T1000 (cell line): ENCODE measurements around the gene INHBB.
A peak's percentile ranks its signal among the peaks of the same experiment; 100 is the strongest.

ENCODE experiments used
- DNase-seq: peaks from one replicate; lab custom pipeline; 2025; ENCODE audit warnings: mixed read lengths; lab: John Stamatoyannopoulos, UW

Gene INHBB

DNA sequence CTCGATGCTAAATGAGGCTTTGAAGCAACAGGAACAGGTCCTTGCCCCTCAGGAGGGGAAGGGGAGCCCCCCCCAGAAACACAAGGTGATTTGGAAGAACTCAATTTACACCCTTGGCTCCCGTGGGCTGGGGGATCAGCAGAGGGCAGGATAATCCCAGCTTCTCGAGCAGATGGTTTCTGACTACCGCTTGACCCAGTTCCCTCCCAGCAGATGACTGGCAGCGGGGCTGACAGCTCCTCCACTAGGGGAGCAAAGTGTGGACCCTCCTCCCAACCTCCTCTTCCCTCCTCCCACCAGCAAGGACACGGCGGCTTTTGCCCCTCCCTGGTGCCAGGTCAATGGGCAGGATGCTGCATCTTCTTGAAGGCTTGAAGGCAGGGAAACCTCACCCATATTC is 3.5 kb upstream of the INHBB start:
- DNase-seq, result no peak

DNA sequence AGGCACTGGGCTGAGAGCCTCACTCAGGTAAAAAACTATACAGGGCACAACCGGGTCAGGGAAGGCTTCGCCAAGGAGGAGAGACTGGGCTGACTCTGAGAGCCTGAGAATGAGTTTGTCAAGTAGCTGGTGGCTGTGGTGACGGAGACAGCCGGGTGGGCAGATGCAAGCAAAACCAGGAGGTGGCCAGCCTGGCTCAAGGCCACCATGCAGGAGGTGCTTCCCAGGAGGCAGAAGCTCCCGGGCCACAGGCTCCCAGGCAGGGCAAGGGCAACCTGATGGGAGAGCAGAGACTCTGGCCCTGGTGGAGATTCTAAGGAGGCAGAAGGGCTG is 2.9 kb upstream of the INHBB start:
- DNase-seq, result no peak

DNA sequence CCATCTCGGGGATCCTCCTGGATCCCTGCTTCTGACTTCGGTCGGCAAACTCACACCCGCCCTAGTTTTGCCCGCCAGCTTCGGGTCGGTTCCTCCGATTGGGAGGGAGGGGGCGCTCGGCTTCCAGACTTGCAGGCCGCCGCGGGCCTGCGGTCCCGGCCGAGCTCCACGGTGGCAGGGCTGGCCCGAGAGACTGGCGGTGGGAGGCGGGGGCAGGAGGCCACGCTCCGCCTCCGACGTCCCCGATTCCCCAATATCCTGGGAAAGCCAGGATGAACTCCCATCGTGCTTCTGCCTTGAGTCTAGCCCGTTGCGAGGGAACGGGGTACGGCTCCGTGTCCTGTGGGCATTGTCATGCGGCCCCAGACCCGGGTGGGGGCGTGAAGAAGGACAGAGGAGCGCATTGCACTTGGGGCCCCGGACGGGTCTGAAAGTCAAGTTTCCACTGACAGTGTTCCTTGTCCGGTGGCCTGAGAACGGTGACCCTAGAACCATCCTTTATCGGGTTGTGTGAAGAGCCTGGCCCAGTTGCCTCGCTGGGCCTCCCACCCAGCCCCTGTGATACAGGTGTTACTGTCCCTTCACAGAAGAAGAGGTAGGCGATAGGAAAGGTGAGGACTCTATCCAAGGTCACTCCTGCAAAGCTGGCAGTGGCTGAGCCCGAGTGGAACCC is 2.4 kb upstream of the INHBB start:
- peak; percentile 68 for DNase-seq

GRCh38 chr2:120344214-120344975 is 1.5 kb upstream of the INHBB start:
- DNase-seq, result no peak

DNA sequence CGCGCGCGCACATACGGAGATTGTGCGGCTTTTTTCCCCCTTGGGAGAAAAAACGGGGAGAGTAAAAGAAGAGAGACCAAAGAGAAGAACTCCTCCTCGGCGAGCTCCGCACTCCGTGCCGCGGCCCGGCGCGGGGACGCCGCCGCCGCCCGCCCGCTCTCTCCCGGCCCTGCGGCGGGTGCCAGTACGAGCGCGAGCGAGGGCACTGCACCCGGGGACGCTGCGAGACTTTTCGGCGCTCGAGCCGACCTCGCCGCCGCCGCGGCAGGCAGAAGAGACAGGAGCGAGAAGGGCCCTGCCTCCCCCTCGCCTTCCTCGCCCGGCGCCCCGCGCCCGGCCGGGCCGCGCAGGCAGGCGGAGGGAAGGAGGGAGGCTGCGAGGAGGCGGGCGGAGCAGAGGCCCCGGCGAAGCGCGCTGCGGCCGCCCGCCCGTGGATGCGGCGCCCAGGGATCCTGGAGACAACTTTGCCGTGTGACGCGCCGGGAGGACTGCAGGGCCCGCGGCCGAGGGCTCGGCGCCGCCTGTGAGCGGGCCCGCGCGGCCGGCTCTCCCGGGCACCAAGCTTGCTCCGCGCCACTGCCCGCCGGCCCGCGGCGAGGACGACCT is 857 bp upstream of the INHBB start:
- DNase-seq, result peak; percentile 18

- DNase-seq, result no peak
Observed at GRCh38 chr2:120345608-120346007, 328 bp upstream of the INHBB start.

GRCh38 chr2:120346667-120347358 is 877 bp downstream of the INHBB start:
- peak; percentile 16 for DNase-seq

- no peak for DNase-seq
Observed at GRCh38 chr2:120347396-120348060, 1.6 kb downstream of the INHBB start.

GRCh38 chr2:120348134-120348736 is 2.3 kb downstream of the INHBB start:
- DNase-seq, result no peak

GRCh38 chr2:120348737-120349439 is 3.0 kb downstream of the INHBB start:
- no peak for DNase-seq

DNA sequence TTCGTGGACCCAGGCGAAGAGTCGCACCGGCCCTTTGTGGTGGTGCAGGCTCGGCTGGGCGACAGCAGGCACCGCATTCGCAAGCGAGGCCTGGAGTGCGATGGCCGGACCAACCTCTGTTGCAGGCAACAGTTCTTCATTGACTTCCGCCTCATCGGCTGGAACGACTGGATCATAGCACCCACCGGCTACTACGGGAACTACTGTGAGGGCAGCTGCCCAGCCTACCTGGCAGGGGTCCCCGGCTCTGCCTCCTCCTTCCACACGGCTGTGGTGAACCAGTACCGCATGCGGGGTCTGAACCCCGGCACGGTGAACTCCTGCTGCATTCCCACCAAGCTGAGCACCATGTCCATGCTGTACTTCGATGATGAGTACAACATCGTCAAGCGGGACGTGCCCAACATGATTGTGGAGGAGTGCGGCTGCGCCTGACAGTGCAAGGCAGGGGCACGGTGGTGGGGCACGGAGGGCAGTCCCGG is 3.5 kb downstream of the INHBB start:
- DNase-seq, result no peak

- DNase-seq, result no peak
Observed at GRCh38 chr2:120350080-120350479, 4.1 kb downstream of the INHBB start.

GRCh38 chr2:120350801-120351320 is 4.9 kb downstream of the INHBB start:
- DNase-seq, result no peak

DNA sequence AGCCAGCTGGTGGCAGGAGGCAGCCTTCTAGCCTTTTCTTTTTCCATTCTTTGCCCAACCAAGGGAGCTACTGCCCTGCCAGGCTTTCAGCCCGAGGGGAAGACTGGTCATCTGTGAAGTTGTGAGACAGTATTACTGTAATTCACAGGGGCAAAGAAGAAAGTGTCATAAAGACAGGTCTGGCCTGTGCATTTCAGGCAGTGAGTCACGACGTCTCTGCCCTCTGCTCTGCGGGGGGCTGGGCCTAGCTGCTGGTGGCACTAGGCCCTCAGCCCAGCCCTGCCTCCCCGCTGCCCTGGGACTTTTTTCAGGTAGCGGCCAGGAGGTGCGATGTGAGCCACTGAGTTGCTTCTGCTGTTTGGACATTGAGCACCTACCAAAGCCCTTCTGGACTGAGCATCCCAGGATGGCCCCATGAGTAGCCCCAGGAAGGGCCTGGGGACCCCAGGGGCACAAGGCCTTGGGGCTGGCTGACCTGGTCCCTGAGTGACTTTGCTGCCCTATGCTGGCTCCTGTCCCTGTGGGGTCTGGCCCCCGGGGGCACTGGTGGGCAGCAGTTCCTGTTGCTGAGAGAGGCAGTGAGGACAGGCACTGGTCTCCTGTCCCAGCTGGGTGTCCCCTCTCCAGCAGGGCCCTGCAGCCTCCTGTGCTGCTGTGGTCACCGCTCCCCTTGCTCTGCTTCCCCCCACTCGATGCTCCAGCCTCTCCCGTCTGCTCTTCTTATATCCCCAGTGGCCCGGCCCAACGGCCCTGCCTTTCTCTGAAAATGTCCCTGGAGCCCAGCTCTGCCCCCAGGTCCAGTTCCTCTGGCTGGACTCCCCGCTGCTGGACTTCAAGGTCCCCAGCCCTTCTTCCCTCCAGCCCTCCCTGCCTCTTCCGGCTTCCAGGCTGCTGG is 7.0 kb downstream of the INHBB start:
- DNase-seq, result peak; percentile 63

DNA sequence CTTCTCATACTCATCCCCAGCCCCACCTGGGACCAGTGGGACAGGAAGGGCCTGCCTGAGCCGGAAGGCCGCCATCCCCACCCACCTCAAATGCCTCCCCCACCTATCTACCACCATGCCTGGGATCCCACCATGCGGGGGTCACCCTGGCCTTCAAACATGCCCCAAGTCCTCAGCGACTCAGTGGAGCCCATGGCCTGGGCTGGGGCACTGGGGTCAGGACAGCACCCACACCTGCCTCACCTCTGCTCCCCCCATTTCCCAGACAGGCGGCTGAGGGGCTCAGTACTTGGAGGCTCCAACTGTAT is 7.6 kb downstream of the INHBB start:
- no peak for DNase-seq

DNA sequence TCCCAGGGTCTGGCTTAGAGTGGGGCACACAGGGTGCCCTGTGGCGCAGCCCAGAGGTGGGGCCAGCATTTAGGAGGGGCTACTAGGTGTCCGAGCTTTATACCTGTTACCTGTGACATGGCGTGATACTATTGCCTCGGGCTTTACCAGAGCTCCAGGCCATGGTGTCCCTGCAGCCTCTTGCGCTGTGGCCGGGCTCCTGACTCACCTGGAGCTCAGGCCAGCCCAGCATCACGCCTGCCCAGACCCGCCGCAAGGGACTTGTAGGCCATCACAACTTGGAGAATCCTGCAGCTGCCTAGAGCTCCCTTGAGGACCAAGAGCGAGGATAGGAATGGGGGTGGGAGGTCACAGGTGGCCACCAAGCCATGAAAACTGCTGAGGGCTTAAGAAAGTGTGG is 8.0 kb downstream of the INHBB start:
- no peak for DNase-seq

GRCh38 chr2:120354467-120354866 is 8.5 kb downstream of the INHBB start:
- no peak for DNase-seq

DNA sequence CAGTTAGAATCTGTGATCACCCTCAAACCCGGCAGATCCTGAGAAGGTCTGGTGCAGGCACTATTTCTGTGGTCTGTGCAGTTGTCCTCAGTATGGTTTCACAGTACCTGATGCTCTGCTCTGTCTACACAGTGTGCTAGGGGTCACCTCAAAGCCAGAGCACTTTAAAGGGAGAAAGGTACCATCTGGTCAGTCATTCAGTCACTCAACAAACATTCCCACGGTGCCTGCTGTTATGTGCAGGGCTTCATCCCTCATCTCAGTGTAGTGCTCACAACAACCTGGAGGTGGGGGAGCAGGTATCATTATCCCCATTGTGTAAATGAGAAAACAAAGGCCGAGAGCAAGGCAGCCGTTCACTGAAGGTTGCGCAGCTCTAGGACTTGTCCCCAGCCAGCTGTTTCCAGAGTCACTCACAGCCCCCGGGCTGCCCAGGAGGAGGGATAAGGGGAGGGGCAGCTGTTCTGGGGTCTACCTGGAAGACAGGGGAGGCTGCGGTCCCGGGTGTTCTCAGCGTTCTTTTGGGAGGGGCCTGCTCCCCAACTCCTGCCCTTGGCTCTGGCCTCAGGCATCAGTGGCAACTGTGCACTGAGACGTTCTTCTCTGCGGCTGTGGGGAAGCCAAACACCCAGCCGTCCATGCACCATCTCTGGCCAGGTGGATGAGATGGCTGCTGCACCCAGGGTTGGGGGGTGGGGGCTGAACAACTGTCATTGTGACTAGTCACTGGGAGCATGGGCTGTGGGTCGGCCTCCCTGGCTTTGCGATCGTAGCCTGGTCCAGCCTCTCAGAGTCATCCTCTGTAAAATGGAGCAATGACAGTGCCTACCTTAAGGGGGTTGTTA is 9.2 kb downstream of the INHBB start:
- DNase-seq, result no peak

DNA sequence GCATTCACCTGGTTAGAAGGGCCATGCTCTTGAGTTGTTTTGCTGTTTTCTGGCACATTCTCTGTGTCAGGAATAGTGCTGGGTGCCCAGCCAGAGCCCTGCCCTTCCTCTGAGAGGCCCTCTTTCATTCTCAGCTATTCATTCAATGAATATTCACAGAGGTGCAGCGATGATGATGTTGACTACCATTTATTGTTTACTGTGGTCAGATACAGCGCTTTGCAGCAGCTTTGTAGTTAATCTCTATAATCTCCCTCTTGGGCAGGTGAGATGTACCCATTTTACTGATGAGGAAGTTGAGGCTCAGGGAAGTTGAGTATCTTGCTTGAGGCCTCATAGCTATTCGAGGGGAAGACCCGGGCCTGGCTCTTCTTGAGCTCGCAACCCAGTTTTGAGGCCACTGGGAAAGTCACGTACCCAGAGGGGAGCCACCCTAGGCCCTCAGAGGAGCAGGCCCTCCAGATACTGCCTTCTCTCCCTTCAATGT is 9.9 kb downstream of the INHBB start:
- no peak for DNase-seq
